KOPT-K1 (cell line): ENCODE data around the gene PLXDC2.

Experiments
- H3K27ac ChIP-seq: fragments of 200-600 bp; sonication (generic); 2 replicates; pipeline ENCODE4 v1.5.1; 2016; ENCODE audit warnings: antibody characterized with exemption, mild to moderate bottlenecking, low read depth, low read length; ENCODE audit not compliant: poor library complexity, severe bottlenecking
- H3K36me3 ChIP-seq: fragments of 200-600 bp; sonication (generic); 2 replicates; pipeline ENCODE4 v1.5.1; 2017; ENCODE audit warnings: antibody characterized with exemption, mild to moderate bottlenecking, low read length, moderate library complexity; ENCODE audit not compliant: insufficient read depth
- H3K9me3 ChIP-seq: fragments of 200-600 bp; sonication (generic); 2 replicates; pipeline ENCODE4 v1.5.1; 2017; ENCODE audit warnings: antibody characterized with exemption, low read length, mild to moderate bottlenecking; ENCODE audit not compliant: insufficient read depth, poor library complexity, severe bottlenecking

Gene PLXDC2

DNA sequence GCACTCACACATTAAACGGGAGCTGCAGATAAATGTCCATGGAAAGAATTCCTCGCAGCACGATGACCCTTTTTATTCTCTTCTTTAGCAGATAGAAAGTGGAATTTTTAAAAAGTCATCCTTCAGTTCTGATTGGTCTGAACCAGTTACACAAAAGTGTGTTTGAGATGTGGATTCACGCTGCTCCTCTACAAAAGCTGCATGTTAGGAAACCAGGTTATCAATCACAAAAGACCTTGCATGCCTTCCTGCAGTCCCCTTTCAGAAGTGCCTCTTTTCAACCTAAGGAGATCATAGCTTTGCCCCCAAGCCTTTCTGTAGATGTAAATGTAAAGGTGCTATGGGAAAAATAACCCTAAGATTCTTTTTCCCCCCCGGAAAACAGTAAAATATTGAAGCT is 299.7 kb downstream of the PLXDC2 start:
- H3K36me3 ChIP-seq, result no peaks in the 10 kb centered on the region

DNA sequence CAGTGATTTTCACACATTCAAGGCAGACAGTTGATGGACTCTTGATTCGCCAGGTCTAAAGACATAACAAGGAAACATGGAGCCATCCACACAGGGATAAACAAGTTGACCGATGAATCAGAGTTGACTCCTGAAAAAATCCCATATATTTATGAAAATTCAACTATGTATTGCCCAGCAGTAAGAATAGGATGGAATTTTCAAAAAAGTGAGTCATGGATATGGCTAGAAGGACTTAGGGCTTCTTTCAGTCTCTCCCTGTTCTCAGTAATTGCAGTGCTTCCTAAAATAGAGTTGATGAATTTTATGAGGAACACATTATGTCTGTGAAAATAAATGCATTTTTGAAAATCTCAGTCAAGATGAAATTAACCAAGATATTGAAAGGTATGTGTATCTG is 301.2 kb downstream of the PLXDC2 start:
- H3K9me3 ChIP-seq, result no peaks in the 10 kb centered on the region
- H3K27ac ChIP-seq, result no peak overlapping the region
- H3K36me3 ChIP-seq, result no peaks in the 10 kb centered on the region

More for the DNA sequence above, 299.7 kb downstream of the PLXDC2 start:
- H3K27ac ChIP-seq, result no peak overlapping the region
- no peaks in the 10 kb centered on the region for H3K9me3 ChIP-seq

DNA sequence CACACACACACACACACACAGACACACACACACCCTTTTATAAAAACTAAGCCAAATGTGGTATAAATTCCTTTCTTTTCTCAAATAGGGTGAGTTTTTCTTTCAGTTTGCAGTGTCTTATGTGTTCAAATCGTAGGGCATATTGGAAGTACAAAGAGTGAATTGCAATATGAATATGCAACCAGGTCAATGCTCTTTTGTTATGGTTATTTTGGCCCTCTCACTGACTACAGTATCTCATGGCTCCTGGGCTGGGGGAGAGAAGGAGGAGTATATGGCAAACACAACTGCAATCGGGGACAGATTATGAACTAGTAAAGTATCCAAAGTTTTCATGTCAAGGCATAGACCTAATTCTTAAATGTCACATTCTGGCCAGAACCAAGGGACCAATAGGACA is 301.9 kb downstream of the PLXDC2 start:
- Histone ChIP-seq H3K27ac (no peak overlapping the region), H3K9me3 (no peaks in the 10 kb centered on the region), H3K36me3 (no peaks in the 10 kb centered on the region)

DNA sequence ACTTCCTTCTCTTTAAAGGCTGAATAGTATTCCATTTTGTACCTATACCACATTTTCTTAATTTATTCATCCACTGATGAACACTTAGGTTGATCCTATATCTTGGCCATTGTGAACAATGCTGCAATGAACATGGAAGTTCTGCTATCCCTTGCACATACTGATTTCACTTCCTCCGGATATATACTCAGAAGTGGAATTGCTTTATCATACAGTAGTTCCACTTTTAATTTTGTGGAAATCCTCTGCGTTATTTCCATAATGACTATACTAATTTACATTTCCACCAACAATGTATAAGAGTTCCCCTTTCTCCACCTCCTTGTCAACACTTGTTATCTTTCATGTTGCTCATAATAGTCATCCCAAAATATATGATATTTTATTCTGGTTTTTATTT is 312.6 kb downstream of the PLXDC2 start:
- Histone ChIP-seq H3K27ac (no peak overlapping the region), H3K9me3 (no peaks in the 10 kb centered on the region), H3K36me3 (no peaks in the 10 kb centered on the region)

DNA sequence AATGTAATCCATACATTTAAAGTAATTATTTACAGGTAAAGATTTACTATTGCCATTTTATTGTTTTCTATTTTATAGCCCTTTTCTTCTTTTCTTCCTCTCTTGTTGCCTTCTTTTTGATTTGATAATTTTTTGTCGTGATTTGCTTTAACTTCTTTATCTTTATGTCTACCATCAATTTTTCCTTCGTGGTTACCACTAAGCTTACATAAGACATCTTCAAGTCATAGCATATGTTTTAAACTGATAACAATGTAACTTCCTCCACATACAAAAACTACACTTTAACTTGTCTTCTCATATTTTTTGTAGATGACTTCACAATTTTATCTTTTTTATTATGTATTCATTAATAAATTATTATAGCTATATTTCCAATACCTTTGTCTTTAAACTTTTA is 316.6 kb downstream of the PLXDC2 start:
- Histone ChIP-seq H3K36me3 (no peaks in the 10 kb centered on the region), H3K9me3 (peaks cover 6% of the 10 kb centered on the region), H3K27ac (no peak overlapping the region)

DNA sequence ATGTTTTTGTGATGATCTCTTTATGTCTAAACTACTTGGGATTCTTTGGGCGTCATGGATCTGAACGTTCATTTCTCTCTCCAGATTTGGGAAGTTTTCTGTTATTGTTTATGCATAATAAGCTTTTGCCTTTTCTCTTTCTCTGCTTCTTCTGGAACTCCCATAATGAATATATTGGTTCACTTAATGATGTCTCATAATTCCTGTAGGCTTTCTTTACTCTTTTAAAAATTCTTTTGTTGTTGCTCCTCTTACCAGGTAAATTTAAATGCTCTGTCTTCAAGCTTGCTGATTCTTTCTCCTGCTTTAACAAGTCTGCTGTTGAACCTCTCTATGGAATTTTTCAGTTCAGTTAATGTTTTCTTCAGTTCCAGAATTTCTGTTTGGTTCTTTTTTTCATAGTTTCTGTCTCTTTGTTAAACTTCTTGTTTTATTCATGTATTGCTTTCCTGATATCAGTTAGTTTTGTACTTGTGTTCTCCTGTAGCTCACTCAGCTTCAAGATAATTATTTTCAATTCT is 317.5 kb downstream of the PLXDC2 start:
- Histone ChIP-seq H3K27ac (no peak overlapping the region), H3K36me3 (no peaks in the 10 kb centered on the region), H3K9me3 (peaks cover 6% of the 10 kb centered on the region)

DNA sequence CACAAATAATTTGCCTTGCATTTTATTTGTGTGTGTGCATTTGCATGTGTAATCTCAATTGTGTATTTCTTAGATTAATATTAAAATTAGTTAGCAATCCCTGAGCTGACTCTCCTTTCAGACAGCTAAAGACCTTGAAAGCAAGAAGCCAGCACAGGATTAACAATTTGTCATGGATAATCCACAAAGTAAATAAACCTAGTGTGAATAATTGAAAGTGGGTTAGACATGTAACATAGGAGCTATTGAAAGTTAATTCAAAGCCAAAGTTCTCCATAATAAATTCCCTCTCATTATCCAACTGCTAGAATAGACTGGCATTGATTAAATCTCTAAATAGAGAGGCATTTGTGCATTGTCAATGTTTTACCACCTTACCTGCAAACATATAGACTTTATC is 326.1 kb downstream of the PLXDC2 start:
- Histone ChIP-seq H3K36me3 (no peaks in the 10 kb centered on the region), H3K9me3 (no peaks in the 10 kb centered on the region), H3K27ac (no peak overlapping the region)

DNA sequence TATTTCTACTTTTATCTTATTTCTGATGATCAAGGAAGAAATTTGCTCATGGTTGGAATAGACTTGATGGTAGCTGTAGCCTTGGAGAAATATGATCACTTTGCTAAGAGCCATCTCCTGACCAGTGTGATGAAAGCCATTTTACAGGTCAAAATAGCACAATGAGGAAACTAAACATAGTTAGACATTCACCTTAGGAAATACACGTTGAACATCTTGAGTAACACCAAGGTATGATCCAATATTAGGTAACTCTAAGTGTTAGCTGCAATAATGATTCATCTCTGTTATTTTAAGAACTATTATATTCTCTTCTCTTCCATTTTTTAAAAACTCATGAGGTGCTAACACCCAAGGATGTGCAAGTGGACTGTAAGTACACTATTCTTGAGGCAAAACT is 328.0 kb downstream of the PLXDC2 start:
- Histone ChIP-seq H3K36me3 (no peaks in the 10 kb centered on the region), H3K9me3 (no peaks in the 10 kb centered on the region), H3K27ac (no peak overlapping the region)

DNA sequence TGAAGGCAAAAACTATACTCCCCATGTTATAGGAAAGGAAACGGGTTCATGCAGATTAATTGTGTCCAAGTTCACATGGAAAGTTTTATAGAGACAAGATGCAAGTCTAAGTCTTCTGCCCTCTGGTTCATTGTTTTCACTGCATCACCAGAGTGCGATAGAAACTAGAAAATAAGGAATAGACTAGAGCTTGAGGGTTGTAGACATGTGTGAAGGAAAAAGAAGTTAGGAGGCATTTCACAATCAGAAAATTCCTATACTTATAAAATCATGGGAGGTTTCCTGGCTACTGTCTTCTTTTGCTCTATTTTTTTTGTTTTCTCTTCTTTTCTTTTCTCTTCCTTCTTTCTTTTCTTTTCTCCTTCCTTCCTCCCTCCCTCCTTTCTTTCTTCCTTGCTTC is 329.8 kb downstream of the PLXDC2 start:
- no peaks in the 10 kb centered on the region for H3K9me3 ChIP-seq
- H3K36me3 ChIP-seq, result no peaks in the 10 kb centered on the region
- no peak overlapping the region for H3K27ac ChIP-seq

DNA sequence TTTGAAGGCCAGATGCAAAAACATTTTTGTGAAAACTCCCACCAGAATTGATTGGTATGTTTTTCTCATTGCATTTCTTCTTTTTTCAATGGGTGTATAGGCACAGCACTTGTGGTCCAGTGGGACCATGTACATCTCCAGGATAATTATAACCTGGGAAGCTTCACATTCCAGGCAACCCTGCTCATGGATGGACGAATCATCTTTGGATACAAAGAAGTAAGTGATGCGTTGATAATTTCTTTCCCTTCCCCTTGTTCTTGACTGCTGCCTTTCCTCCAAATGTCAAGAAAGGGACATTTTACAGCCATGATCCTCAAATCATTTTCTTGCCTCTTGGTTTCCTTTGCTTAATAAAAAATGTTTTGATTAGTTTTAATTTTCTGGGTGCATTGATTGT is 331.5 kb downstream of the PLXDC2 start:
- Histone ChIP-seq H3K9me3 (no peaks in the 10 kb centered on the region), H3K36me3 (no peaks in the 10 kb centered on the region), H3K27ac (no peak overlapping the region)

DNA sequence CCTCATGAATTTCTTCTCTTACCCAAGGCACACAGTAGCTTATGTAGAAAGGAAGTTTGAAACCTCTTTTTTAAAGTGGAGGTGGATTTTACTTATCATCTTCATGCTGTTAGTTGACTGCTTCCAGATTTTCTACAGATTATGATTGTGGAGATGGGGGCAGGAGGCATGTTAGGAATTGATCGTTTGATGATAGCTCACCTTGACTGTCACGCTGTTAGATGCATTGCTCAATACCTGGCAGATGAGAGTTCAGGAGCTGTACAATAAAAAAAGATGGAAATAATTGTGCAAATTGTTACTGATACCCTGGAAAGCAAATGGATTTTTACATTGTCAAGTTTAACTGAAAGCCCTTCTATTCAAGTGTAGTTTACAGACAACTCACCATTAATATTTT is 340.3 kb downstream of the PLXDC2 start:
- Histone ChIP-seq H3K27ac (no peak overlapping the region), H3K9me3 (no peaks in the 10 kb centered on the region)

DNA sequence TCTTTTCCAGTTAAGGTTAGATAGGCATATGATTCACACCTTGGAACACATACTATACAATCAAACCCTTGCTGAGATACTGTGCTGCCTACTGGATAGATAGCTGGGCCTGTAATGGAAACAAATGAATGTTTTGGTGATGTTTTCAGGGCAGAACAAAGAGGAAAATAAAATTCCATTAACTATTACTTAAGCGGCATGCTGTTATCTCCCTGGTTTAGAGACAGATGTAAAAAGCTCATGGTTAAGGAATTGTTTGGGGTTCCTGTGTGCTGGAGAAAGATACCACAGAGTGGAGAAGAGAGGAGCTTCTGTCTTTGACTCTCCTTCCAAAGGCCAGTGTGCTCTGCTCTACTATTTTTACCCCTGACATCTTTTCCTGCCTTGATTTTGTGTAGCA is 341.1 kb downstream of the PLXDC2 start:
- H3K9me3 ChIP-seq, result no peaks in the 10 kb centered on the region
- no peak overlapping the region for H3K27ac ChIP-seq
- no peaks in the 10 kb centered on the region for H3K36me3 ChIP-seq

More for the DNA sequence above, 340.3 kb downstream of the PLXDC2 start:
- no peaks in the 10 kb centered on the region for H3K36me3 ChIP-seq

DNA sequence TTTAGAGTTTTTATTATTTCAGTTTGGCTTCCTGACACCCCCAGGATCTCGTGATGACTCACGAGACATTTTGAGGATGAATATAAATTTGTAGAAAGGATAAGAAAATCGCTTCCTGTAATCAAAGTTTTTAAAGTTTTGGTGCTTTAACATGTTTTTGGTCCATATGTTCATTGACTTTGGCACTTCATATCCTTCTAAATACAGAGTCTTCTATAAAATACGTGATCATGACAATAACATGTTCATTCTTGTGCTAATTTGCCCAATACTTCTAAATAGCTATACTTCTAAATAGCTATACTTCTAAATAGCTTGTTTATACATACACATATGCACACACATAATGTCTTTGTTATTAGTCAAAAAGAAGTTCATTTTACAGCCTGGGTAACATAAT is 341.9 kb downstream of the PLXDC2 start:
- Histone ChIP-seq H3K27ac (no peak overlapping the region), H3K9me3 (no peaks in the 10 kb centered on the region), H3K36me3 (no peaks in the 10 kb centered on the region)

DNA sequence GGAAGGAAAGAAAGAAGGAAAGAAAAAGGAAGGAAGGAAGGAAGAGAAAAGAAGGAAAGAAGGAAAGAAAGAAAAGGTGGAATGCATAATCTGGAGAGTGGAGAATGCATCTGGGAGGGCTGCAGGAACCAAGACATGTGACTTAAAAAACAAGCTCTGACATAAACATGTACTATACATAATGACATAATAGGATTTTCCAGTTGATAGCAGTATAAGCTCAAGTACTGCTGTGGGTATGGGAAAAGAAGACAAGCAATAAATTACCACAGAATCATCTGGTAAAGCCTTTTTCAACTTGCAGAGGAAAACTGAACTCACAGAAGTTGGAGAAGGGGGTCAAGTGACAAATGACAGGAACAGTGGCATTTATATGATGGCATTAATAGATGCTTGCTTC is 345.9 kb downstream of the PLXDC2 start:
- no peaks in the 10 kb centered on the region for H3K9me3 ChIP-seq
- no peaks in the 10 kb centered on the region for H3K36me3 ChIP-seq
- H3K27ac ChIP-seq, result no peak overlapping the region

DNA sequence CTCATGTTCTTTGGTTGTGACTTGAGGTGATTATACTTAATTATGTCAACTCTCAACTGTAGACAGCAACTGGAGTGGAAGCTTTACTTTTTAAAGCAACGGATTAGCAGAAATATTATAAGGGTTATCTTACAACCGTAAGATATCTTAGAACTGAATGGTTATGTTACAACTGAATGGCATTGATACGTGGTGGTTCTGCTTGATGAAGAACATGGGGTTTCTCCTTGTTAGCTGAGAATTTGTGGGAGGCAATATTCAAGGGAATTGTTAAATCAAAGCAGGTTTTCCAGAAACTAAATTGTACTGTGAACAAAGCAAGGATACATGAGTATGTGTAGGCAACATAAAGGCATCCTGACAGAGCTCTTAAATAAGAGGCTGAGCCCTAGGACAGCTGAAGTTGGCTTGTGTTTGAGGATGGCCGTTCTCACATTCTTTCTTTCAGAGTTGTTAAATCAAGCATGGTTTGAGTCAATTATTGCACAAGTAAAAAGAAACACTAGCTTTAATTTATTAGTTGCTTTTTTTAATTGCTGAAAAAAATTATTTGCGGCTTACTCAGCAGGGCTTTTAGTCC is 350.0 kb downstream of the PLXDC2 start:
- H3K36me3 ChIP-seq, result no peaks in the 10 kb centered on the region
- no peak overlapping the region for H3K27ac ChIP-seq
- H3K9me3 ChIP-seq, result no peaks in the 10 kb centered on the region

DNA sequence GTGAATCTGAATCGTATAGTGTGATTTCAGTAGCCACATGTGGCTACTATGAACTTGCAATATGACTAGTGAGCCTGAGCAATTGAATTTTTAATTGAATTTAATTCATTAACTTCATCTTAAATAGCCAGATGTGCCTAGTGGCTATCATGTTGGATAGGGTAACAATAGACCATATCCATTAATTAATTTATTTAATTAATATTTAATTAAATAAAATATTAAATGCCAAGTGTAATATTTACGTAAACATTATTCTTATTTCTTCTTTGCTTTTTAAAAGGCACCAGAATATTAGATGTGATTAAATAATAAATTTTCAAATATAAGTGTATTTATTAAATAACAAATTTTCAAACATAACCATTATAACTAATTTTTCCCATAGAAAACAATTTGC is 354.4 kb downstream of the PLXDC2 start:
- H3K9me3 ChIP-seq, result no peaks in the 10 kb centered on the region
- no peak overlapping the region for H3K27ac ChIP-seq
- H3K36me3 ChIP-seq, result no peaks in the 10 kb centered on the region
